ENCODE data around the gene ZNF675.
"Not testable (repeated sequence)": the region's sequence is repeated elsewhere in the genome, so short reads cannot be mapped to it uniquely, and the experiment has no call there.

The ZNF675 gene

GRCh38 chr19:23686621-23687423 lies at the start of gene ZNF675:
ZNF675 (minus strand) TSS chr19:23687212; CDS start chr19:23687033, 179 bp downstream.
- peak; percentile 91 for DNase-seq (ENCODE audit: low spot score)

DNA sequence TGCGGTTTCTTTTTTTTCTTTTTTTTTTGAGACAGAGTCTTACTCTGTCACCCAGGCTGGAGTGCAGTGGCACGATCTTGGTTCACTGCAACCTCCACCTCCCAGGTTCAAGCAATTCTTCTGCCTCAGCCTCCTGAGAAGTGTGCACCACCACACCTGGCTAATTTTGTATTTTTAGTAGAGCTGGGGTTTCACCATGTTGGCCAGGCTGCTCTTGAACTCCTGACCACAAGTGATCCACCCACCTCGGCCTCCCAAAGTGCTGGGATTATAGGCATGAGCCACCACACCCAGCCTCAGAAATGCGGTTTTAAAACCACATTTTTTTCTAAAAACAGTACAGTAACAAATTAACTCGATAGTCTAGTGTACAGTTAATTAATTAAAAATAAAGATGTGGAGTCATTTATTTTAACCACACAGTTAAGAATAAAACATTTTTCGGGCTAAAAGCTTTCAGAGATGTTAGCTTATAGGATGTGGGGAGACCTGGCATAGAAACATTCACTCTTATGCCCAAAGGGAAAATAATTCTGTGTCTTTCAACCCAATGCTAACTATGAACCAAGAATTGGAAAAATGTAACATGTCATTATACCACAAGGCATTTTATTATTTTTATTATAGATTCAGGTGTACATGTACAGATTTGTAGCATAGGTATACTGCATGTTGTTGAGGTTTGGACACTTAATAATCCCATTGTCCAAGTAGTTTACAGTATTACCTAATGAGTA lies 43.9 kb upstream of the ZNF675 start:
- not testable (repeated sequence) for DNase-seq (ENCODE audit: low spot score)

DNA sequence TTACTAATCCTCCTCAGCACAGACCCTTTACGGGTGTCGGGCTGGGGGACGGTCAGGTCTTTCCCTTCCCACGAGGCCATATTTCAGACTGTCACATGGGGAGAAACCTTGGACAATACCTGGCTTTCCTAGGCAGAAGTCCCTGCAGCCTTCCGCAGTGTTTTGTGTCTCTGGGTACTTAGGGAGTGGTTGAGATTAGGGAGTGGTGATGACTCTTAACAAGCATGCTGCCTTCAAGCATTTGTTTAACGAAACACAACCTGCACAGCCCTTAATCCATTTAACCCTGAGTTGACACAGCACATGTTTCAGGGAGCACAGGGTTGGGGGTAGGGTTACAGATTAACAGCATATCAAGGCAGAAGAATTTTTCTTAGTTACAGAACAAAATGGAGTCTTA lies 37.1 kb upstream of the ZNF675 start:
- not testable (repeated sequence) for DNase-seq (ENCODE audit: low spot score)

DNA sequence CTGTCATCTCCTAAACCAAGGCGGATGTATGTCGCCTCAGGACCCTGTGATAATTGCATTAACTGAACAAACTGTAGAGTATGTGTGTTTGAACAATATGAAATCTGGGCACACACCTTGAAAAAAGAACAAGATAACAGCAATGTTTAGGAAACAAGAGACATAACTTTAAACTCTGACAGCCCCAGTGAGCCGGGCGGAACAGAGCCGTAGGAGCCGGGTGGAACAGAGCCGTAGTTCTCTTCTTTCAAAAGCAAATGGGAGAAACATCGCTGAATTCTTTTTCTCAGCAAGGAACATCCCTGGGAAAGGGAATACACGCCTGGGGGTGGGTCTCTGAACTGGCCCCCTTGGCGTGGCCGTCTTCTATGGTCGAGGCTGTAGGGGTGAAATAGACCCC lies 31.8 kb upstream of the ZNF675 start:
- no peak for DNase-seq (ENCODE audit: low spot score)

GRCh38 chr19:23716792-23717191 lies 29.8 kb upstream of the ZNF675 start:
- DNase-seq (ENCODE audit: low spot score), result no peak

GRCh38 chr19:23709347-23709746 lies 22.3 kb upstream of the ZNF675 start:
- no peak for DNase-seq (ENCODE audit: low spot score)

- no peak for DNase-seq (ENCODE audit: low spot score)
These were observed 19.6 kb upstream of the ZNF675 start for GRCh38 chr19:23706657-23707056.

DNA sequence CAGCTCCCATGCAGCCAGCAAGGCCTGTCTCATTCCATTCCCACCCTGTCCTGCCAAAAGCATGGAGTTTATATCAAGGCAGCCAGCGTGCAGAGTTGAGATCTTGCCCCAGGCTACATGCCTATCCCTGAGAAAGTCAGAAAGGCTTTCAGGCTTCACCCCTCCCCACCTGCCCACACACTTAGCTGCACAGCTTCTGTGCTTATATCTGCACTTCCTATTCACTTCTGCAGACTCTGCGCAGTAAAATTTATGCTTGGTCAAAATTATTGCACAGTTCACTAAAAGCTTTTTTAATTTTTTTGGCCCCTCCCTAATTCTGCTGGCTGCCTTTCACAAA lies 12.5 kb upstream of the ZNF675 start:
- DNase-seq (ENCODE audit: low spot score), result no peak

DNA sequence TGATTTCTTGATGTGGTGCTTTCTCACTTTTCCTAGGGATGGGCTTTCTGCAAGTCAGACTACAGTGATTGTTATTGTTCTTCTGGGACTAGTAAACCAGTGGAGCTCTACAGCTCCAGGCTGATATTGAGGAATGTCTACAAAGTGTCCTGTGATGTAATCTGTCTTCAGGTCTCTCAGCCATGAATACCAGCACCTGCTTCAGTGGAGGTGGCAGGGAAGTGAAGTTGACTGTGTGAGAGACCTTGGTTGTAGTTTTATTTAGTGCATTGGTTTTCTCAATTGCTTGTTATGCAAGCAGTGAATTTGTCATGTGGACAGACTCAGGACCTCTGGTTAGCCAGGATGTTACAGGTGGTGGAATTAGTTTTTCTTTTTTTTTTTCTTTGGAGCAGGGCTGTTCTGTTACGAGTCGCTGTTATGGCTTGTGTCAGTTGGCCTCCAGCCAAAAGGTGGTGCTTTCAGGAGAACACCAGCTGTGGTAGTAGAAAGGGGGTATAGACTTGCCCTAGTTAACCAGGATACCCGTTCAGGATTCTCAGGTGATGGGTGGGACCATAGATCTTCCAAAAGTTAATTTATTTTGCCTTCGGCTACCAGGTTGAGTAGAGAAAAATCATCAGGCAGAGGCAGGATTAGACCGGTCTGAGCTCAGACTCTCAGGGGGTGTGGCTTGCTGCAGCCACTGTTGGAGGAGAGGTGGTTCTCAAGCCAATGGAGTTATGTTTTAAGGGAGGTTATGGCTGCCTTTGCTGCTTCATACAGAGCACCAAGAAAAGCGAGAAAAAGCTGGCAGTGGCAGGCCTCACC lies 11.9 kb upstream of the ZNF675 start:
- no peak for DNase-seq (ENCODE audit: low spot score)

DNA sequence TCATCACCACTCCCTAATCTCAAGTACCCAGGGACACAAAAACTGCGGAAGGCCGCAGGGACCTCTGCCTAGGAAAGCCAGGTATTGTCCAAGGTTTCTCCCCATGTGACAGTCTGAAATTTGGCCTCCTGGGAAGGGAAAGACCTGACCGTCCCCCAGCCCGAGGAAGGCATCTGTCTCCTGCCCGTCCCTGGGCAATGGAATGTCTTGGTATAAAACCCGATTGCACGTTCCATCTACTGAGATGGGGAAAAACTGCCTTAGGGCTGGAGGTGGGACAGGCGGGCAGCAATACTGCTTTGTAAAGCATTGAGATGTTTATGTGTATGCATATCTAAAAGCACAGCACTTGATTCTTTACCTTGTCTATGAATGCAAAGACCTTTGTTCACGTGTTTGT lies 5.9 kb upstream of the ZNF675 start:
- DNase-seq (ENCODE audit: low spot score), result not testable (repeated sequence)

DNA sequence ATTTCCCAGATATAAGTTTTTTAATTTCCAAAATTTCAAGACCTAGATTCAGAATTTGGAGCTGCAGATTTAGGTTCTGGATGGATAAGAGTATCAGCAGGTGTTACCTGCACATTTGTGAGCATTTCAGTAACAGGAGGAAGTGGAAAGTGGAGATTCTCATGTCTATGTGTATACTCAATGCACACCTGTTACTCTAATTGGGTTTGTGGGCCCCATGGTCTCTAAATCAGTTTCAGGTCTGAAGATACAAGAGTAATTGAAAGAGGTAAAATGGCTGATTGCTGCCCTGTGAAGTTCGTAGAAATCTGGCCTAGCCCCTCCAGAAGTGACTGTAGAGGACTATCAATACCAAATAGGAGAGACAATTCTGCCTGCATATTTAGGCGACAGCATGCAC lies 13.9 kb downstream of the ZNF675 start:
- DNase-seq (ENCODE audit: low spot score), result no peak

DNA sequence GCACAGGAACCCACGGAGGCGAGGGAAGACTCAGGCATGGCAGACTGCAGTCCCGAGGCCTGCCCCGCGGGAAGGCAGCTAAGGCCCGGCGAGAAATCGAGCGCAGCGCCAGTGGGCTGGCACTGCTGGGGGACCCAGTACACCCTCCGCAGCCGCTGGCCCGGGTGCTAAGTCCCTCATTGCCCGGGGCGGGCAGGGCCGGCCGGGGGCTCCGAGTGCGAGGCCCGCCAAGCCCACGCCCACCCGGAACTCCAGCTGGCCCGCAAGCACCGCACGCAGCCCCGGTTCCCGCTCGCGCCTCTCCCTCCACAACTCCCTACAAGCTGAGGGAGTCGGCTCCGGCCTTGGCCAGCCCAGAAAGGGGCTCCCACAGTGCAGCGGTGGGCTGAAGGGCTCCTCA lies 18.4 kb downstream of the ZNF675 start:
- DNase-seq (ENCODE audit: low spot score), result not testable (repeated sequence)

- no peak for DNase-seq (ENCODE audit: low spot score)
These were observed 21.2 kb downstream of the ZNF675 start for GRCh38 chr19:23665651-23666410.

- not testable (repeated sequence) for DNase-seq (ENCODE audit: low spot score)
These were observed 37.2 kb downstream of the ZNF675 start for GRCh38 chr19:23649817-23650216.

Measured in AG08395 (cell line).